H1 (cell line): Measurements from ENCODE around the gene ACYP1. TPM values are rescaled to one million over a fixed set of nuclear protein-coding genes. Genes with fewer than 3 reads are reported as not detected.

ENCODE experiments used
- BCL11A ChIP-seq, 2 experiments: IDR thresholded peaks; one replicate each; pipeline ENCODE4 v1.6.1; 2011; ENCODE audit warnings: low read depth in 2 of 2, low read length in 2 of 2, mild to moderate bottlenecking in 2 of 2
- CHD1 ChIP-seq: IDR thresholded peaks from 2 replicates; pipeline ENCODE4 v1.6.1; 2012; ENCODE audit warnings: low read depth, low read length, improper control_type of control experiment
- CHD2 ChIP-seq: IDR thresholded peaks from 2 replicates; pipeline ENCODE4 v1.6.1; 2012; ENCODE audit warnings: low read length, improper control_type of control experiment
- EGR1 ChIP-seq: IDR thresholded peaks from 2 replicates; pipeline ENCODE4 v1.6.1; 2011; ENCODE audit warnings: low read depth, low read length, borderline replicate concordance
- FOSL1 ChIP-seq: IDR thresholded peaks from 2 replicates; pipeline ENCODE4 v1.6.1; 2011; ENCODE audit warnings: mild to moderate bottlenecking, low read depth, low read length, moderate library complexity; ENCODE audit not compliant: insufficient read depth
- HDAC2 ChIP-seq, 2 experiments: fragments of 300-600 bp in 1 of 2; sonication (generic) in 1 of 2; IDR thresholded peaks; 2 replicates each; pipeline ENCODE4 v1.6.1; 2011 to 2012; ENCODE audit warnings: low read depth in 2 of 2, low read length in 2 of 2, mild to moderate bottlenecking in 2 of 2, moderate library complexity in 2 of 2, borderline replicate concordance in 1 of 2, inconsistent platforms in 1 of 2
- JUN ChIP-seq: IDR thresholded peaks from 2 replicates; pipeline ENCODE4 v1.6.1; 2011; ENCODE audit warnings: low read depth, mild to moderate bottlenecking, improper control_type of control experiment, low read length
- RXRA ChIP-seq: IDR thresholded peaks from 2 replicates; pipeline ENCODE4 v1.6.1; 2011; ENCODE audit warnings: low read depth, mild to moderate bottlenecking, low read length, moderate library complexity; ENCODE audit not compliant: insufficient read depth
- ZNF274 ChIP-seq: IDR thresholded peaks from 2 replicates; pipeline ENCODE4 v1.7.0; 2012; ENCODE audit warnings: low read length, borderline replicate concordance; ENCODE audit errors: extremely low read depth
- polyA plus RNA-seq, 7 experiments: library from polyadenylated mRNA; depleted of rRNA in 3 of 7; stranded (reverse) in 5 of 7; unstranded in 2 of 7; fragments of >200 nt in 5 of 7; fragments of 200-250 nt in 2 of 7; gene quantifications; 1 replicate in 5 of 7; 2 replicates in 1 of 7; 4 replicates in 1 of 7; pipeline versions ENCODE4 v1.2.1 to v1.2.3, GENCODE V29; 2011 to 2013; ENCODE audit warnings: missing spikeins in 2 of 7, mixed read lengths in 2 of 7
- total RNA-seq: library from RNA; stranded (reverse); fragmentation: NEBNext Ultra II Directional; extraction: Animal tissue kit (Norgen Biotek cat#: 25700); gene quantifications from 2 replicates; pipeline ENCODE4 v1.2.1, GENCODE V29; 2021
- TF ChIP-seq, protein P1 (sequence below): fragments of 300-600 bp; sonication (generic); IDR thresholded peaks from 2 replicates; pipeline ENCODE4 v1.7.1; 2012; ENCODE audit warnings: low read length, moderate library complexity, mild to moderate bottlenecking, inconsistent platforms; ENCODE audit not compliant: insufficient replicate concordance
- TF ChIP-seq, protein P2 (sequence below): IDR thresholded peaks from 2 replicates; pipeline ENCODE4 v1.6.1; 2011; ENCODE audit warnings: low read length, improper control_type of control experiment

ACYP1 gene
- total and polyA plus RNA-seq, 2 of the 8 experiments (the other 6 are each of a cell fraction or from before 2014, with no cell fraction given) = 22.3 to 24.8 TPM

DNA sequence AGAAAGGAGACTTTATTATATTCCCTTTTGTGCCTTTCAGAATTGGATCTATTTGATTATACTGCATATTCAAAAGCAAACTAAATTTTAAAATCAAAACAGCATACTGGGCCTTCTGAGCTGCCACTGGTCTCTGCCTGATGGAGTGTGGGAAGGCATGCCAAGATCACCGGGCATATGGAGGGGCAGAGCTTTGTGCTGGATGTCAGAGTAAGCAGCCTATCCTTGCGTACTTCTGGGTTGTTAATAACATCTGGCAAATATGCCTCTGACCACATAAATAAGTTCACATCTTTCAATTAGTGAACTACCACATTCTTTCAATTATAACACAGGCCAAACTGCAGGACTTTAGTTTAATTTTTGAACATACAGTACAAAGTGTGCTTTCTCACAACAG, 30.9 kb downstream of the ACYP1 start (continued):
- TF ChIP-seq, protein P1, sequence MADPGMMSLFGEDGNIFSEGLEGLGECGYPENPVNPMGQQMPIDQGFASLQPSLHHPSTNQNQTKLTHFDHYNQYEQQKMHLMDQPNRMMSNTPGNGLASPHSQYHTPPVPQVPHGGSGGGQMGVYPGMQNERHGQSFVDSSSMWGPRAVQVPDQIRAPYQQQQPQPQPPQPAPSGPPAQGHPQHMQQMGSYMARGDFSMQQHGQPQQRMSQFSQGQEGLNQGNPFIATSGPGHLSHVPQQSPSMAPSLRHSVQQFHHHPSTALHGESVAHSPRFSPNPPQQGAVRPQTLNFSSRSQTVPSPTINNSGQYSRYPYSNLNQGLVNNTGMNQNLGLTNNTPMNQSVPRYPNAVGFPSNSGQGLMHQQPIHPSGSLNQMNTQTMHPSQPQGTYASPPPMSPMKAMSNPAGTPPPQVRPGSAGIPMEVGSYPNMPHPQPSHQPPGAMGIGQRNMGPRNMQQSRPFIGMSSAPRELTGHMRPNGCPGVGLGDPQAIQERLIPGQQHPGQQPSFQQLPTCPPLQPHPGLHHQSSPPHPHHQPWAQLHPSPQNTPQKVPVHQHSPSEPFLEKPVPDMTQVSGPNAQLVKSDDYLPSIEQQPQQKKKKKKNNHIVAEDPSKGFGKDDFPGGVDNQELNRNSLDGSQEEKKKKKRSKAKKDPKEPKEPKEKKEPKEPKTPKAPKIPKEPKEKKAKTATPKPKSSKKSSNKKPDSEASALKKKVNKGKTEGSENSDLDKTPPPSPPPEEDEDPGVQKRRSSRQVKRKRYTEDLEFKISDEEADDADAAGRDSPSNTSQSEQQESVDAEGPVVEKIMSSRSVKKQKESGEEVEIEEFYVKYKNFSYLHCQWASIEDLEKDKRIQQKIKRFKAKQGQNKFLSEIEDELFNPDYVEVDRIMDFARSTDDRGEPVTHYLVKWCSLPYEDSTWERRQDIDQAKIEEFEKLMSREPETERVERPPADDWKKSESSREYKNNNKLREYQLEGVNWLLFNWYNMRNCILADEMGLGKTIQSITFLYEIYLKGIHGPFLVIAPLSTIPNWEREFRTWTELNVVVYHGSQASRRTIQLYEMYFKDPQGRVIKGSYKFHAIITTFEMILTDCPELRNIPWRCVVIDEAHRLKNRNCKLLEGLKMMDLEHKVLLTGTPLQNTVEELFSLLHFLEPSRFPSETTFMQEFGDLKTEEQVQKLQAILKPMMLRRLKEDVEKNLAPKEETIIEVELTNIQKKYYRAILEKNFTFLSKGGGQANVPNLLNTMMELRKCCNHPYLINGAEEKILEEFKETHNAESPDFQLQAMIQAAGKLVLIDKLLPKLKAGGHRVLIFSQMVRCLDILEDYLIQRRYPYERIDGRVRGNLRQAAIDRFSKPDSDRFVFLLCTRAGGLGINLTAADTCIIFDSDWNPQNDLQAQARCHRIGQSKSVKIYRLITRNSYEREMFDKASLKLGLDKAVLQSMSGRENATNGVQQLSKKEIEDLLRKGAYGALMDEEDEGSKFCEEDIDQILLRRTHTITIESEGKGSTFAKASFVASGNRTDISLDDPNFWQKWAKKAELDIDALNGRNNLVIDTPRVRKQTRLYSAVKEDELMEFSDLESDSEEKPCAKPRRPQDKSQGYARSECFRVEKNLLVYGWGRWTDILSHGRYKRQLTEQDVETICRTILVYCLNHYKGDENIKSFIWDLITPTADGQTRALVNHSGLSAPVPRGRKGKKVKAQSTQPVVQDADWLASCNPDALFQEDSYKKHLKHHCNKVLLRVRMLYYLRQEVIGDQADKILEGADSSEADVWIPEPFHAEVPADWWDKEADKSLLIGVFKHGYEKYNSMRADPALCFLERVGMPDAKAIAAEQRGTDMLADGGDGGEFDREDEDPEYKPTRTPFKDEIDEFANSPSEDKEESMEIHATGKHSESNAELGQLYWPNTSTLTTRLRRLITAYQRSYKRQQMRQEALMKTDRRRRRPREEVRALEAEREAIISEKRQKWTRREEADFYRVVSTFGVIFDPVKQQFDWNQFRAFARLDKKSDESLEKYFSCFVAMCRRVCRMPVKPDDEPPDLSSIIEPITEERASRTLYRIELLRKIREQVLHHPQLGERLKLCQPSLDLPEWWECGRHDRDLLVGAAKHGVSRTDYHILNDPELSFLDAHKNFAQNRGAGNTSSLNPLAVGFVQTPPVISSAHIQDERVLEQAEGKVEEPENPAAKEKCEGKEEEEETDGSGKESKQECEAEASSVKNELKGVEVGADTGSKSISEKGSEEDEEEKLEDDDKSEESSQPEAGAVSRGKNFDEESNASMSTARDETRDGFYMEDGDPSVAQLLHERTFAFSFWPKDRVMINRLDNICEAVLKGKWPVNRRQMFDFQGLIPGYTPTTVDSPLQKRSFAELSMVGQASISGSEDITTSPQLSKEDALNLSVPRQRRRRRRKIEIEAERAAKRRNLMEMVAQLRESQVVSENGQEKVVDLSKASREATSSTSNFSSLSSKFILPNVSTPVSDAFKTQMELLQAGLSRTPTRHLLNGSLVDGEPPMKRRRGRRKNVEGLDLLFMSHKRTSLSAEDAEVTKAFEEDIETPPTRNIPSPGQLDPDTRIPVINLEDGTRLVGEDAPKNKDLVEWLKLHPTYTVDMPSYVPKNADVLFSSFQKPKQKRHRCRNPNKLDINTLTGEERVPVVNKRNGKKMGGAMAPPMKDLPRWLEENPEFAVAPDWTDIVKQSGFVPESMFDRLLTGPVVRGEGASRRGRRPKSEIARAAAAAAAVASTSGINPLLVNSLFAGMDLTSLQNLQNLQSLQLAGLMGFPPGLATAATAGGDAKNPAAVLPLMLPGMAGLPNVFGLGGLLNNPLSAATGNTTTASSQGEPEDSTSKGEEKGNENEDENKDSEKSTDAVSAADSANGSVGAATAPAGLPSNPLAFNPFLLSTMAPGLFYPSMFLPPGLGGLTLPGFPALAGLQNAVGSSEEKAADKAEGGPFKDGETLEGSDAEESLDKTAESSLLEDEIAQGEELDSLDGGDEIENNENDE = no peak
- TF ChIP-seq HDAC2 (IDR thresholded peaks at IDR 0.05; ENCODE audit: borderline replicate concordance in 1 of 2, low read depth in 2 of 2, low read length in 2 of 2) (no peak), RXRA (no peak), ZNF274 (no peak), BCL11A (IDR thresholded peaks at IDR 0.05; ENCODE audit: low read depth in 2 of 2, low read length in 2 of 2) (no peak), CHD2 (no peak), CHD1 (no peak), EGR1 (no peak), FOSL1 (no peak), JUN (no peak)
- TF ChIP-seq, protein P2, sequence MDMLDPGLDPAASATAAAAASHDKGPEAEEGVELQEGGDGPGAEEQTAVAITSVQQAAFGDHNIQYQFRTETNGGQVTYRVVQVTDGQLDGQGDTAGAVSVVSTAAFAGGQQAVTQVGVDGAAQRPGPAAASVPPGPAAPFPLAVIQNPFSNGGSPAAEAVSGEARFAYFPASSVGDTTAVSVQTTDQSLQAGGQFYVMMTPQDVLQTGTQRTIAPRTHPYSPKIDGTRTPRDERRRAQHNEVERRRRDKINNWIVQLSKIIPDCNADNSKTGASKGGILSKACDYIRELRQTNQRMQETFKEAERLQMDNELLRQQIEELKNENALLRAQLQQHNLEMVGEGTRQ = no peak
